ENCODE results near the gene ARHGAP6. TPM values are rescaled to one million over a fixed set of nuclear protein-coding genes. Genes with fewer than 3 reads are reported as not detected.

ARHGAP6 gene
- total and polyA plus RNA-seq, 2 donors (not counting 3 experiments of a cell fraction or from before 2014, with no cell fraction given), result 0.69 to 0.83 TPM

- no peaks in the 10 kb centered on the region for H3K36me3 ChIP-seq (ENCODE audit: control insufficient read depth in 2 of 2, extremely low read depth in 1 of 2, insufficient read depth in 2 of 2, low read length in 2 of 2)
- DNase-seq (ENCODE audit: low read depth, low spot score) (no peak), FAIRE-seq (no peak)
- H3K4me3 ChIP-seq (replicated peaks in 1 of 3; ENCODE audit: insufficient read depth in 1 of 3, low read depth in 1 of 3, low read length in 3 of 3), result no peak overlapping the region
- ChIA-PET CTCF (no interaction called here), POLR2A (no interaction called here)
- dilution Hi-C loops (cut with MboI; ENCODE audit: extremely low pct_ligation_motif_present, low sequenced_read_pairs) (no loop called here), intact Hi-C loops (cut with micrococcal nuclease) (no loop called here)
- no peaks in the 10 kb centered on the region for H3K9me1 ChIP-seq (replicated peaks; ENCODE audit: control insufficient read depth, extremely low read depth, insufficient read depth, low read length)
- H4K20me1 ChIP-seq (replicated peaks; ENCODE audit: control insufficient read depth, extremely low read depth, insufficient read depth, low read length), result no peaks in the 10 kb centered on the region
- H3K9me3 ChIP-seq (replicated peaks; ENCODE audit: control insufficient read depth, insufficient read depth, low read length), result no peaks in the 10 kb centered on the region
- H3K27me3 ChIP-seq (ENCODE audit: control insufficient read depth in 2 of 2, insufficient read depth in 2 of 2, low read length in 2 of 2), result no peaks in the 10 kb centered on the region
- no peak overlapping the region for H2AFZ ChIP-seq (ENCODE audit: low read depth, low read length)
- no TSS peak for BruUV-seq (replicated peaks)
- no peak overlapping the region for H3K4me2 ChIP-seq (ENCODE audit: insufficient read depth, low read length)
- H3K79me2 ChIP-seq (ENCODE audit: control insufficient read depth, insufficient read depth, low read length), result no peaks in the 10 kb centered on the region
- no peak overlapping the region for H3K9ac ChIP-seq (replicated peaks; ENCODE audit: extremely low read depth, insufficient read depth, low read length)
- TF ChIP-seq MYC (IDR thresholded peaks at IDR 0.05; ENCODE audit: low read depth, low read length), result no peak
- H3K27ac ChIP-seq (ENCODE audit: insufficient read depth, low read depth, low read length), result no peak overlapping the region
- H3K4me1 ChIP-seq (ENCODE audit: control insufficient read depth, extremely low read depth, insufficient read depth, low read length), result peaks cover 4% of the 10 kb centered on the region
Observed at GRCh38 chrX:11474576-11474975, 191.1 kb downstream of the ARHGAP6 start.

- Histone ChIP-seq H3K9me3 (replicated peaks; ENCODE audit: control insufficient read depth, insufficient read depth, low read length) (no peaks in the 10 kb centered on the region), H3K27me3 (ENCODE audit: control insufficient read depth in 2 of 2, insufficient read depth in 2 of 2, low read length in 2 of 2) (no peaks in the 10 kb centered on the region), H3K4me1 (ENCODE audit: control insufficient read depth, extremely low read depth, insufficient read depth, low read length) (peaks cover 4% of the 10 kb centered on the region), H3K9me1 (replicated peaks; ENCODE audit: control insufficient read depth, extremely low read depth, insufficient read depth, low read length) (no peaks in the 10 kb centered on the region), H4K20me1 (replicated peaks; ENCODE audit: control insufficient read depth, extremely low read depth, insufficient read depth, low read length) (no peaks in the 10 kb centered on the region), H3K79me2 (ENCODE audit: control insufficient read depth, insufficient read depth, low read length) (no peaks in the 10 kb centered on the region), H2AFZ (ENCODE audit: low read depth, low read length) (no peak overlapping the region), H3K36me3 (ENCODE audit: control insufficient read depth in 2 of 2, extremely low read depth in 1 of 2, insufficient read depth in 2 of 2, low read length in 2 of 2) (no peaks in the 10 kb centered on the region), H3K4me2 (ENCODE audit: insufficient read depth, low read length) (no peak overlapping the region), H3K4me3 (replicated peaks in 1 of 3; ENCODE audit: insufficient read depth in 1 of 3, low read depth in 1 of 3, low read length in 3 of 3) (no peak overlapping the region), H3K9ac (replicated peaks; ENCODE audit: extremely low read depth, insufficient read depth, low read length) (no peak overlapping the region), H3K27ac (ENCODE audit: insufficient read depth, low read depth, low read length) (no peak overlapping the region)
- TF ChIP-seq MYC (IDR thresholded peaks at IDR 0.05; ENCODE audit: low read depth, low read length), result no peak
- TF ChIP-seq FOS (IDR thresholded peaks at IDR 0.05; ENCODE audit: borderline replicate concordance, insufficient read depth, low read length), result no peak
- TF ChIP-seq MAX (IDR thresholded peaks at IDR 0.05; ENCODE audit: insufficient read depth, insufficient read length), result no peak
- TF ChIP-seq POLR2AphosphoS5 (IDR thresholded peaks at IDR 0.05; ENCODE audit: insufficient read depth, low read depth, low read length), result no peak
- TF ChIP-seq GATA2 (IDR thresholded peaks at IDR 0.05; ENCODE audit: insufficient read depth, insufficient read length, low read depth, low read length), result no peak
- TF ChIP-seq EZH2 (IDR thresholded peaks at IDR 0.05; ENCODE audit: borderline replicate concordance, low read depth, low read length, severe bottlenecking), result no peak
- TF ChIP-seq CTCF (IDR thresholded peaks at IDR 0.05; ENCODE audit: extremely low read depth in 1 of 2, insufficient read depth in 1 of 2, low read depth in 1 of 2, low read length in 2 of 2), result no peak
- no peak for TF ChIP-seq JUN (IDR thresholded peaks at IDR 0.05; ENCODE audit: borderline replicate concordance, insufficient read depth, insufficient read length, low read depth)
- TF ChIP-seq POLR2A (IDR thresholded peaks at IDR 0.05; ENCODE audit: low read depth, low read length), result no peak
- dilution Hi-C loops (cut with MboI; ENCODE audit: extremely low pct_ligation_motif_present, low sequenced_read_pairs) (no loop called here), intact Hi-C loops (cut with micrococcal nuclease) (no loop called here)
- BruUV-seq (replicated peaks), result no TSS peak
- DNase-seq (ENCODE audit: low read depth, low spot score) (no peak), FAIRE-seq (no peak)
- CTCF ChIA-PET, result no interaction called here
- POLR2A ChIA-PET, result no interaction called here
Observed at GRCh38 chrX:11474021-11474420, 191.7 kb downstream of the ARHGAP6 start.
